Measurements from ENCODE around the gene PHF23. TPM values are rescaled to one million over a fixed set of nuclear protein-coding genes. Genes with fewer than 3 reads are reported as not detected.

PHF23 gene
- total RNA-seq, 4 donors from 2014 or later, result 9.7 to 68.1 (median 29.7) TPM

GRCh38 chr17:7282752-7283321, 43.6 kb upstream of the PHF23 start:
- Histone ChIP-seq H3K36me3 (no peaks in the 10 kb centered on the region), H3K27ac (peak overlapping the region in 1 of 2 donors; percentile 75), H3K4me3 (peak overlapping the region in 1 of 2 donors; percentile 42), H3K27me3 (no peaks in the 10 kb centered on the region), H3K9me3 (no peaks in the 10 kb centered on the region), H3K4me1 (peaks cover 0 to 16% of the 10 kb centered on the region in 2 donors)
- intact Hi-C loops (cut with DNase I; ENCODE audit: low total_unique reads), result no loop called here
- TF ChIP-seq POLR2A (IDR thresholded peaks at IDR 0.05) (no peak), CTCF (IDR thresholded peaks at IDR 0.05) (no peak)
- DNase-seq, result no peak

- no peaks in the 10 kb centered on the region for H3K36me3 ChIP-seq
- TF ChIP-seq CTCF (IDR thresholded peaks at IDR 0.05) (no peak), POLR2A (IDR thresholded peaks at IDR 0.05) (no peak)
- H3K27me3 ChIP-seq, result no peaks in the 10 kb centered on the region
- peak overlapping the region; percentile 60 to 75 for H3K27ac ChIP-seq
- peak; percentile 40 to 51 for DNase-seq
- peaks cover 0 to 16% of the 10 kb centered on the region in 2 donors for H3K4me1 ChIP-seq
- H3K9me3 ChIP-seq, result no peaks in the 10 kb centered on the region
- intact Hi-C loops (cut with DNase I; ENCODE audit: low total_unique reads), result loop anchor here (2.0 kb wide), 1 partner anchor 15 kb away; no protein-coding TSS in a partner anchor
- peak overlapping the region; percentile 34 to 42 for H3K4me3 ChIP-seq
Measured at GRCh38 chr17:7281953-7282751, 42.9 kb upstream of the PHF23 start.

GRCh38 chr17:7281074-7281952, 42.1 kb upstream of the PHF23 start, which contains the start of gene SLC2A4:
SLC2A4 (plus strand) TSS chr17:7281718; CDS start chr17:7281935, 217 bp downstream.
- Histone ChIP-seq H3K4me1 (peaks cover 0 to 16% of the 10 kb centered on the region in 2 donors), H3K9me3 (no peaks in the 10 kb centered on the region), H3K27me3 (no peaks in the 10 kb centered on the region), H3K27ac (peak within 1 kb of the TSS; percentile 75 to 90), H3K36me3 (no peaks in the 10 kb centered on the region), H3K4me3 (peak within 1 kb of the TSS; percentile 34 to 42)
- TF ChIP-seq POLR2A (IDR thresholded peaks at IDR 0.05), result peak in 1 of 2 donors; percentile 31
- peak in 1 of 4 experiments; percentile 21 for TF ChIP-seq CTCF (IDR thresholded peaks at IDR 0.05)
- intact Hi-C loops (cut with DNase I; ENCODE audit: low total_unique reads), result loop anchor here (2.0 kb wide), 1 partner anchor 15 kb away; no protein-coding TSS in a partner anchor
- peak; percentile 93 to 95 for DNase-seq

- Histone ChIP-seq H3K36me3 (no peaks in the 10 kb centered on the region), H3K9me3 (no peaks in the 10 kb centered on the region), H3K4me3 (peak overlapping the region; percentile 34 to 42), H3K27ac (peak overlapping the region; percentile 75 to 90), H3K4me1 (peaks cover 0 to 16% of the 10 kb centered on the region in 2 donors), H3K27me3 (no peaks in the 10 kb centered on the region)
- TF ChIP-seq CTCF (IDR thresholded peaks at IDR 0.05) (peak; percentile 94 to 98 (median 96)), POLR2A (IDR thresholded peaks at IDR 0.05) (no peak)
- peak; percentile 77 to 87 for DNase-seq
- intact Hi-C loops (cut with DNase I; ENCODE audit: low total_unique reads), result loop anchor here (2.0 kb wide), 1 partner anchor 16 kb away; no protein-coding TSS in a partner anchor
Measured at GRCh38 chr17:7280519-7281073, 41.3 kb upstream of the PHF23 start.
